Measurements from ENCODE around the gene VPS35L.

Gene VPS35L

GRCh38 chr16:19589771-19590302 is 34.3 kb downstream of the VPS35L start:
- no peak for DNase-seq (ENCODE audit: low read depth in 2 of 2)

GRCh38 chr16:19595043-19595767 is 39.7 kb downstream of the VPS35L start:
- no peak for DNase-seq (ENCODE audit: low read depth in 2 of 2)

DNA sequence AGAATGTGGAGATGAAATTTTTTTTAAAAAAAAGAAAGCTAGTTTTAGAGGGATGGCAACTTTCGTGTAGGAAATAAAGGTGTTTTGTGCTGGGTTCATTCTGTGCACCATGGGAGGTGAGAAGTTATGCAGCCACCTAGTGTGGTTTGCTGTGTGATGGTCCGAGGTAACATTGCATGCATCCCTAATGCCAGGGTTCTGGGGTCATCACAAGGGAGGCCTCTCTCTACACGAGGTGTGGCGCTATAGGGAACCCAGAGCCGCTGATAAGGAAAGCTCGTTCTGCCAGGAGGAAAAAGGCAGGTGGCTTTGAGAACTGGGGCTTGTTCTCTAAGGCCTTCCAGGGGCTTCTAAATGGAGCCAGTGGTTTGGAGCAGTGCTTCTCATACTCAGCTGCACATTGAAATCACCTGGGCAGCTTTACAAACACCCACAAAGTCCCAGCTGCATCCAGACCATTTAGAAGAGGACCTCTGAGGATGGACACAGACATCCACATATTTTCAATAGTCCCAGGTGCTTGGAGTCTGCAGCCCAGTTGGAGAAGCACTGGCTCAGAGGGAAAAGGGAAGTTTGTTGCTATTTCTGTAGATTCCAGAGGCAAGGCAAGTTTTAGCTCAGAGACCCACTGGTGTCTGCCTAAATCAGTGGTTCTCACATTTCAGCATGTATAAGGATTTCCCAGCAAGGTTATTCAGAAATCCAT is 43.5 kb downstream of the VPS35L start:
- DNase-seq (ENCODE audit: low read depth in 2 of 2): no peak

DNA sequence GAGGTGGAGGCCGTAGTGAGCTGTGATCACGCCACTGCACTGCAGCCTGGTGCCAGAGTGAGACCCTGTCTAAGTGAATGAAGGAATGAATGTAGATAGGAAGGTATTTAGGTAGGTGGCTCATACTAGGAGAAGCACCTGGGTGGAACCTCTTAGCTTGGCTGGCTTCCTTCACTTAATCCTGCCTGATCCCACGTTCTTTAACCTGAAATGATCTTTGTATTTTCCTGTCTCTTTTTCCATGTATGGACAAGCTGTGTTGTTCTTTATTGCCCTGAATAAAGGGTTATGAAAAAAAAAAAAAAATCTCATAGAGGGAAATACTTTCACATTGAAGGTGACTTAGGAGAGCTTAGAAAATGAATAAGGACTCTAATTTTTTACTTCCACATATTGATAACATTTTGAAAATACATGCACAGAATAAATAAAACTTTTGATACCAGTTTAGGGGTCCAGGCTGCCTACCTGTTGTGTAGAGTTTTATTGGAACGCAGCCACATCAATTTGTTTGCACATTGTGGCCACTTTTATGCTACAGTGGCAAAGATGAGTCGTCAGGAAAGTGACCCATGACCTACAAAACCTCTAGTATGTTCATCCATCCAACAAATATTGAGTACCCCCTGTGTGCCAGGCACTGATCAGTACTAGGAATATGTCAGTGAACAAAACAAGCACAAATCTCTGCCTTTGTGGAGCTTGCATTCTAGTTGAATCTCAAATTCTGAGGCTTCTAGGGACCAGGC is 44.6 kb downstream of the VPS35L start:
- no peak for DNase-seq (ENCODE audit: low read depth in 2 of 2)

DNA sequence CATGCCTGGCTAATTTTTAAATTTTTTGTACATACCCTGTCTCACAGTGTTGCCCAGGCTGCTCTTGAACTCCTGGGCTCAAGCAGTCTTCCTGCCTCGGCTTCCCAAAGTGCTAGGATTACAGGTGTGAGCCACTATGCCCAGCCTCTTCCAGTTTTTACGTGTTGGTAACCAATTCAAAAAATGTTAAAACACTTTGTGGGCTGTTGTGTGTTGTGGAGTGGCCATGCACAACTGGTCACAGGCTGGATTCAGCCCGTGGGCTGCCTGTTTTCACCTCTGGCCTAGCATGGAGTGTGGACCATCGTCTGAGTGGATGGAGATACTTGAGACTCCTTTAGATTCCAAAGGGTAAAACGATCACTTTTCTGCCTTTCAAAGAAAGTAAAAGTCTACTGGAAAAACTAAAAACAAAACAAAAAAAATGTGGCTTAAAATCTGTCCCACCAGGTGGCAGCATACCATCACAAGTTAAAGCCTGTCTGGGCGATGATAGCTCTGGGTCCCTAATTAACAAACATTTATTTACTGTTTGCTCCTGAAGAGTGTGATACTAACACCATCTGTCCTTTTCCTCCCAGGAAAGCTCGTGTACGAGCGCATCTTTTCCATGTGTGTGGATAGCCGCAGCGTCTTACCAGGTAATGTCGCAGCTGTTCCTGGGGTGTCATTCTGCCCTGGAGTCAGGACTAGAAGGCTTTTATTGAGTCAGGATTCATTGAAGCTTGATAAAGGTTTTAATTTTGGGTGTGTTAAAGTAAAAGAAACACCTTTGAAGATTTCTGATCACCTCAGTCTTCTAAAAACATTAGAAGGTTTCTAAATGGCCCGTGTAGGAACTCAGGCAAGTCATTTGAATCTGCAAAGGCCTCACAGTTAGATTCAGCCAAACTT is 45.8 kb downstream of the VPS35L start:
- no peak for DNase-seq (ENCODE audit: low read depth in 2 of 2)

GRCh38 chr16:19604911-19605310 is 49.4 kb downstream of the VPS35L start:
- DNase-seq (ENCODE audit: low read depth in 2 of 2): no peak

DNA sequence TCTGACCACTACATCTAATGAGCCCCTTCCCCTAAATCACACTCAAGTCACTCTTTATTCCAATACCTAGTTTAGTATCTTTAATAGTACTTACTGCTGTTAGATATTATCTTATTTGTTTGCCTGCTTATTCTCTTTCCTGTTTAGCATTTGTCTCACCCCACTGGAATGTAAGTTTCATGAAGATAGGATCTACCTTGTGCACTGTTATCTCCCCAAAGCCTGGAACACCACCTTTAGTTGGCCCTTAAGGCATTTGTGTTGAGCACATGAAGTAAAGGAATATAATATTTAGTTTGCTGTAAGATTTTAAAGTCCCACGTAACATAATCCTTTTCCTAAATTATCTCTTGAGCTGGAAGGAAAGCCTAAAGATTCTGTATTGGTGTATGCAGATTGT is 50.2 kb downstream of the VPS35L start:
- DNase-seq (ENCODE audit: low read depth in 2 of 2): no peak

GRCh38 chr16:19607616-19608280 is 52.2 kb downstream of the VPS35L start:
- DNase-seq (ENCODE audit: low read depth in 2 of 2): no peak

DNA sequence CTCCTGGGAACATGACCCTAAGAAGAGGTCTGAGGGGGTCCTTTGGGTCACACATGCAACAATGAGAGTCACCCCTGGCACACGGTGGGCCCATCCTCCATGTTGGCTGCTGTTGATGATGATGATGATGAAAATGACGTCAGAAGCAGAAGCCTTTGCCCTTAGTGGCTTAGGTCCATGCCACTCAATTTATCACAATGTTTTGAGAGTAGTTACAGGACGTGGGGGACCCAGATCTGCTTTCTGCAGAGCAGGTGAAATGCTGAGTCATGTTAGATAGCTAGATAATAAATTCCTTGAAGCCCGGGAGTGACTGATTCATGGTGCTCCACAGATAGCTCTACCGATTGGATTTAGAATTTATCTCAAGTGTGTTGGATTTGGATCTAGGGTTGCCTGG is 53.9 kb downstream of the VPS35L start:
- no peak for DNase-seq (ENCODE audit: low read depth in 2 of 2)

GRCh38 chr16:19610200-19610599 is 54.7 kb downstream of the VPS35L start:
- DNase-seq (ENCODE audit: low read depth in 2 of 2): no peak

DNA sequence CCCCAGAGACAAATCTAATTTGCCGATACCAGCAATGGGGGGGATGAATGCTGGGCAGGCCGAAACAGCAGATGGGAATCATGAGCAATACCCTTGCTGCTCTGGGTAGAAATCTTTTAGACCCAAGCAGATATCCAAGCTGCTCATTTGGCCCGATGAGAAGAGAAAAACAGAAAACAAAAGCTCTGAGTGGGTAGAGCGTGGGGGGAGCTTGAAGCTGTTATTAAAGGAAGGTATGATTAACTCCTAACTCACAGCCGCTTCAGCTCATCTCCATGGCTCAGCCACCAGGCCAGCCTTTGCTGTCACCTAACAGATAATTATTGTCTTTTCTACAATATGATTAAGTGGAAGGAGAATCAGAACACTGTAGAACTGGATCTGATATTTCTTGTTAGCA is 58.3 kb downstream of the VPS35L start:
- DNase-seq (ENCODE audit: low read depth in 2 of 2): no peak

GRCh38 chr16:19616241-19616640 is 60.7 kb downstream of the VPS35L start:
- no peak for DNase-seq (ENCODE audit: low read depth in 2 of 2)

DNA sequence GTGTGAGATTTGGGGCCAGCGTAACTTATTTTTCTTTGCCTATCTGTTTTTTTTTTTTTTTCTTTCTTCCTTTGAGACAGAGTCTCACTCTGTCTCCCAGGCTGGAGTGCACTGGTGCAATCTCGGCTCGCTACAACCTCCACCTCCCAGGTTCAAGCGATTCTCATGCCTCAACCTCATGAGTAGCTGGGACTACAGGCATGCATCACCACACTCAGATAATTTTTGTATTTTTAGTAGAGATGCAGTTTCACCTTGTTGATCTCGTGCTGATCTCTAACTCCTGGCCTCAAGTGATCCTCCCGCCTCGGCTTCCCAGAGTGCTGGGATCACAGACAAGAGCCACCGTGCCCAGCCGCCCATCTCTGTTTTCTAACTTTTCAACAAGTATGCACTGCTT is 63.4 kb downstream of the VPS35L start:
- DNase-seq (ENCODE audit: low read depth in 2 of 2): no peak

- no peak for DNase-seq (ENCODE audit: low read depth in 2 of 2)
Measured at GRCh38 chr16:19621445-19621844, 65.9 kb downstream of the VPS35L start.

DNA sequence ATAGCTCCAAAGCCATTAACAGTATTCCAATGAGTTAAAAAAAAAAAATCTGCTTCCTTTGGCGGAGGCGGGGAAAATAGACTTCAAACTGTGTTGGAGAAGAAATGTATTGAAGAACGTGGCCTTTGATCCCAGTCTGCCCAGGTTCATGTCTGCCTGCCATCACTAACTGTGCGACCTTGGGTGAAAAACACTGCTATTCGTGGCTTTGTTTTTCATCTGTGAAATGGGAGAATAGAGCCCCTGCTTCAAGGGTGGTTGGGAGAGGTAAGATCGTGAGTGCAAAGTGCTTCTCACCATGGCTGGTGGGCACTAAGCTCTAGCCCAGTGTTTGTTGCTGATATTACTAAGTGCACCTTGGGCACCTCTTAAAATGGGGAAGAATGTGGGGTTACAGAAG is 69.5 kb downstream of the VPS35L start:
- DNase-seq (ENCODE audit: low read depth in 2 of 2): no peak

- DNase-seq (ENCODE audit: low read depth in 2 of 2): no peak
Measured at GRCh38 chr16:19636436-19637267, 81.1 kb downstream of the VPS35L start.

- DNase-seq (ENCODE audit: low read depth in 2 of 2): no peak
Measured at GRCh38 chr16:19639986-19640421, 84.5 kb downstream of the VPS35L start.

- DNase-seq (ENCODE audit: low read depth in 2 of 2): no peak
Measured at GRCh38 chr16:19642501-19642900, 87.0 kb downstream of the VPS35L start.

DNA sequence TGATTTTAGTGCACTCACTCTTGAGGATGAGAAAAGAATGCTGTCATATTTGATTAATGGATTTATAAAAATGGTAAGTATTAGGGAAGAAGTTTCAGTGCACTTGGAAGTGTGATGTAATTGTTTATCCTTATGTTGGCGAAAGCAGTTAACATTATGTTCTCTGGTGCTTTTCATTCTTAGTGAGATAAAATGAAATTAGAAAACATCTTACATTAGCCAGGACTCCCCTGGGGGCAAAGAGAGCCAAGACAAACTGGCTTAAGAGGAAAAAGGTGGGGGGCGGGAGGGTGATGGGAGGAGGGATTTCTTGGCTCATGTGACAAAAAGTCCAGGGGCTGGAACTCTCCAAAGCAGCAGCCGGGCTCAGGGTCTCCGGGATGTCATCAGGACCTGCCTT is 89.4 kb downstream of the VPS35L start:
- no peak for DNase-seq (ENCODE audit: low read depth in 2 of 2)

DNA sequence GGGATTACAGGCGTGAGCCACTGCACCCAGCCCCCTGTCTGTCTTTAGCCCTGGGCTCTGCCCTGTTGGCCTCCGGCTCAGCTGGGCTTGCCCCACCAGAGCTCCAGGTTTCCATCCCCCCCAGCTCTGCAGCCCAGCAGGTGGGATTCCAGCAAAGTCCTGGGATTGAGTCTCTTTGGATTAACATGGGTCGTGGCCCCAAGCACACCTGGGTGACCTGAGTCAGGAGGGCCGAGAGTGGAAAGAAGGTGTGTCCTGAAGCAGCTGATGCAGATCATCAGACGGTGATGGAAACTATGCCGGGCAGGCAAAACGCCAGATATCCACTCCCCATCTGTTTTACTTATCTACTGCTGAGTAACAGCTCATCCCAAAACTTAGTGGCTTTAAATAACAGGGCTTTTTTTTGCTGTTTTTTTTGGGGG is 90.1 kb downstream of the VPS35L start:
- DNase-seq (ENCODE audit: low read depth in 2 of 2): no peak
